GM23338 (cell line): ENCODE data around the gene BRSK1. TPM values are rescaled to one million over a fixed set of nuclear protein-coding genes. Genes with fewer than 3 reads are reported as not detected.

Experiments used
- ATAC-seq: fragments of 200-7000 bp; cut with Tn5 transposase; 3 replicates; pipeline ENCODE4 v1.9.1; 2020
- DNase-seq: peaks from one replicate; pipeline ENCODE4 v3.0.0-alpha.2; 2015; ENCODE audit warnings: low spot score
- H2AFZ ChIP-seq: fragments of 200-600 bp; sonication (generic); 2 replicates; pipeline ENCODE4 v1.8.0; 2016; ENCODE audit warnings: antibody characterized with exemption, mild to moderate bottlenecking, moderate library complexity
- H3F3A ChIP-seq: fragments of 200-600 bp; sonication (generic); replicated peaks from 2 replicates; pipeline ENCODE4 v1.8.0; 2017; ENCODE audit warnings: antibody characterized with exemption, mixed run types, low read depth
- H3K27ac ChIP-seq: fragments of 200-600 bp; sonication (generic); 2 replicates; pipeline ENCODE4 v1.6.1; 2016; ENCODE audit warnings: low read depth
- H3K27me3 ChIP-seq: fragments of 200-600 bp; sonication (generic); 2 replicates; pipeline ENCODE4 v1.8.0; 2016; ENCODE audit warnings: mild to moderate bottlenecking, mixed run types, moderate library complexity; ENCODE audit not compliant: insufficient read depth
- H3K36me3 ChIP-seq: fragments of 200-600 bp; sonication (generic); 2 replicates; pipeline ENCODE4 v1.8.0; 2016; ENCODE audit warnings: mild to moderate bottlenecking; ENCODE audit not compliant: insufficient read depth
- H3K4me1 ChIP-seq: fragments of 200-600 bp; sonication (generic); 2 replicates; pipeline ENCODE4 v1.8.0; 2016; ENCODE audit warnings: mild to moderate bottlenecking, moderate library complexity; ENCODE audit not compliant: insufficient read depth
- H3K4me2 ChIP-seq: fragments of 200-600 bp; sonication (generic); 2 replicates; pipeline ENCODE4 v1.7.1; 2017; ENCODE audit warnings: mixed run types
- H3K4me3 ChIP-seq: fragments of 200-600 bp; sonication (generic); 2 replicates; pipeline ENCODE4 v1.6.1; 2016; ENCODE audit warnings: mixed run types
- H3K79me2 ChIP-seq: fragments of 200-600 bp; sonication (generic); replicated peaks from 2 replicates; pipeline ENCODE4 v1.8.0; 2017; ENCODE audit warnings: mild to moderate bottlenecking; ENCODE audit not compliant: insufficient read depth
- H3K9me2 ChIP-seq: fragments of 200-600 bp; sonication (generic); 2 replicates; pipeline ENCODE4 v1.8.0; 2017; ENCODE audit not compliant: insufficient read depth
- H4K20me1 ChIP-seq: fragments of 200-600 bp; sonication (generic); replicated peaks from 2 replicates; pipeline ENCODE4 v1.8.0; 2017; ENCODE audit warnings: mild to moderate bottlenecking; ENCODE audit not compliant: insufficient read depth
- H3K27ac Mint-ChIP-seq: 2 replicates; pipeline ENCODE4 v1.8.0; 2020; ENCODE audit warnings: inconsistent platforms, mild to moderate bottlenecking, moderate library complexity, mixed read lengths
- H3K27me3 Mint-ChIP-seq: 3 replicates; pipeline ENCODE4 v1.8.0; 2022; ENCODE audit warnings: low read depth, mild to moderate bottlenecking, moderate library complexity, mixed read lengths, inconsistent platforms; ENCODE audit not compliant: insufficient read depth, poor library complexity
- H3K36me3 Mint-ChIP-seq: 3 replicates; pipeline ENCODE4 v1.8.0; 2021; ENCODE audit warnings: low read depth, mild to moderate bottlenecking, inconsistent platforms, moderate library complexity, mixed read lengths
- H3K4me1 Mint-ChIP-seq: 3 replicates; pipeline ENCODE4 v1.8.0; 2020; ENCODE audit warnings: mild to moderate bottlenecking, inconsistent platforms, mixed read lengths
- H3K4me3 Mint-ChIP-seq: 3 replicates; pipeline ENCODE4 v1.8.0; 2021; ENCODE audit warnings: moderate library complexity, mild to moderate bottlenecking, inconsistent platforms, mixed read lengths
- H3K9me3 Mint-ChIP-seq: 3 replicates; pipeline ENCODE4 v1.8.0; 2020; ENCODE audit warnings: moderate library complexity, mild to moderate bottlenecking, inconsistent platforms, mixed read lengths
- EZH2 ChIP-seq: fragments of 200-600 bp; sonication (generic); IDR thresholded peaks from one replicate; pipeline ENCODE4 v1.8.0; 2017; ENCODE audit warnings: antibody characterized with exemption, mild to moderate bottlenecking, low read depth; ENCODE audit not compliant: unreplicated experiment
- EZH2phosphoT487 ChIP-seq: fragments of 200-600 bp; sonication (generic); IDR thresholded peaks from one replicate; pipeline ENCODE4 v1.8.1; 2018; ENCODE audit warnings: antibody characterized with exemption; ENCODE audit not compliant: unreplicated experiment
- JUNB ChIP-seq: IDR thresholded peaks from one replicate; pipeline ENCODE4 v1.6.1; 2016; ENCODE audit warnings: antibody characterized with exemption; ENCODE audit not compliant: unreplicated experiment
- NANOG ChIP-seq: IDR thresholded peaks from 2 replicates; pipeline ENCODE4 v1.6.1; 2016; ENCODE audit warnings: antibody characterized with exemption, borderline replicate concordance
- POLR2AphosphoS5 ChIP-seq: IDR thresholded peaks from 2 replicates; pipeline ENCODE4 v1.6.1; 2016; ENCODE audit warnings: antibody characterized with exemption, low read depth
- REST ChIP-seq: IDR thresholded peaks from one replicate; pipeline ENCODE4 v1.6.1; 2018; ENCODE audit warnings: antibody characterized with exemption; ENCODE audit not compliant: unreplicated experiment
- STAT1 ChIP-seq: IDR thresholded peaks from one replicate; pipeline ENCODE4 v1.6.1; 2016; ENCODE audit warnings: antibody characterized with exemption; ENCODE audit not compliant: unreplicated experiment
- ZNF114 ChIP-seq: fragments of 250-450 bp; sonication (Bioruptor Pico); IDR thresholded peaks from 2 replicates; pipeline ENCODE4 v1.5.0; 2020; ENCODE audit warnings: mild to moderate bottlenecking, moderate library complexity
- ZNF331 ChIP-seq: fragments of 250-450 bp; sonication (Bioruptor Pico); IDR thresholded peaks from 2 replicates; pipeline ENCODE4 v1.5.0; 2020; ENCODE audit warnings: low read depth, mild to moderate bottlenecking, moderate library complexity
- polyA plus RNA-seq: library from polyadenylated mRNA; unstranded; fragments of >200 nt; fragmentation: Nextera tagmentation; extraction: Ambion mirVana; gene quantifications from 2 replicates; pipeline ENCODE4 v1.2.1, GENCODE V29; 2016
- total RNA-seq: library from RNA; depleted of rRNA; stranded (reverse); fragments of >200 nt; shearing (Covaris generic); gene quantifications from 2 replicates; pipeline ENCODE4 v1.2.3, GENCODE V29; 2014
- TF ChIP-seq, protein P1 (sequence below), 2 experiments: fragments of 200-600 bp in 1 of 2; sonication (generic) in 1 of 2; conservative IDR thresholded peaks; 2 replicates each; pipeline versions ENCODE4 v1.5.1 to v1.6.1; 2016 to 2017; ENCODE audit warnings: antibody characterized with exemption in 2 of 2, low read depth in 2 of 2, mild to moderate bottlenecking in 2 of 2, moderate library complexity in 1 of 2
- TF ChIP-seq, protein P2 (sequence below): IDR thresholded peaks from 2 replicates; pipeline ENCODE4 v1.6.1; 2016; ENCODE audit warnings: antibody characterized with exemption

BRSK1 gene
- total and polyA plus RNA-seq, 2 experiments from 2014 or later, result 2.3 to 17.2 TPM

- no peak for TF ChIP-seq ZNF331 (CRISPR knock-in tag)
- TF ChIP-seq POLR2AphosphoS5, result no peak
- TF ChIP-seq, protein P1, sequence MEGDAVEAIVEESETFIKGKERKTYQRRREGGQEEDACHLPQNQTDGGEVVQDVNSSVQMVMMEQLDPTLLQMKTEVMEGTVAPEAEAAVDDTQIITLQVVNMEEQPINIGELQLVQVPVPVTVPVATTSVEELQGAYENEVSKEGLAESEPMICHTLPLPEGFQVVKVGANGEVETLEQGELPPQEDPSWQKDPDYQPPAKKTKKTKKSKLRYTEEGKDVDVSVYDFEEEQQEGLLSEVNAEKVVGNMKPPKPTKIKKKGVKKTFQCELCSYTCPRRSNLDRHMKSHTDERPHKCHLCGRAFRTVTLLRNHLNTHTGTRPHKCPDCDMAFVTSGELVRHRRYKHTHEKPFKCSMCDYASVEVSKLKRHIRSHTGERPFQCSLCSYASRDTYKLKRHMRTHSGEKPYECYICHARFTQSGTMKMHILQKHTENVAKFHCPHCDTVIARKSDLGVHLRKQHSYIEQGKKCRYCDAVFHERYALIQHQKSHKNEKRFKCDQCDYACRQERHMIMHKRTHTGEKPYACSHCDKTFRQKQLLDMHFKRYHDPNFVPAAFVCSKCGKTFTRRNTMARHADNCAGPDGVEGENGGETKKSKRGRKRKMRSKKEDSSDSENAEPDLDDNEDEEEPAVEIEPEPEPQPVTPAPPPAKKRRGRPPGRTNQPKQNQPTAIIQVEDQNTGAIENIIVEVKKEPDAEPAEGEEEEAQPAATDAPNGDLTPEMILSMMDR (conservative IDR thresholded peaks at IDR 0.05; ENCODE audit: low read depth in 2 of 2), result no peak
- no peak for TF ChIP-seq ZNF114 (CRISPR knock-in tag)
- TF ChIP-seq EZH2phosphoT487, result no peak
- TF ChIP-seq, protein P2, sequence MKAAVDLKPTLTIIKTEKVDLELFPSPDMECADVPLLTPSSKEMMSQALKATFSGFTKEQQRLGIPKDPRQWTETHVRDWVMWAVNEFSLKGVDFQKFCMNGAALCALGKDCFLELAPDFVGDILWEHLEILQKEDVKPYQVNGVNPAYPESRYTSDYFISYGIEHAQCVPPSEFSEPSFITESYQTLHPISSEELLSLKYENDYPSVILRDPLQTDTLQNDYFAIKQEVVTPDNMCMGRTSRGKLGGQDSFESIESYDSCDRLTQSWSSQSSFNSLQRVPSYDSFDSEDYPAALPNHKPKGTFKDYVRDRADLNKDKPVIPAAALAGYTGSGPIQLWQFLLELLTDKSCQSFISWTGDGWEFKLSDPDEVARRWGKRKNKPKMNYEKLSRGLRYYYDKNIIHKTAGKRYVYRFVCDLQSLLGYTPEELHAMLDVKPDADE, result no peak
- no peak for TF ChIP-seq NANOG
- TF ChIP-seq EZH2, result no peak
- TF ChIP-seq STAT1, result no peak
- no peak for TF ChIP-seq JUNB
Measured at GRCh38 chr19:55276720-55277430, 6.9 kb upstream of the BRSK1 start (continued).

- no peaks in the 10 kb centered on the region; the same call in 1 of the 2 replicates for H3K36me3 ChIP-seq
- H3K9me3 Mint-ChIP-seq, result no peaks in the 10 kb centered on the region
- H3K4me1 ChIP-seq, result peaks cover 14% of the 10 kb centered on the region
- no peak overlapping the region for H3K4me3 Mint-ChIP-seq
- no peaks in the 10 kb centered on the region for H3K9me2 ChIP-seq
- no peaks in the 10 kb centered on the region for H3K27me3 ChIP-seq
- TF ChIP-seq ZNF114 (CRISPR knock-in tag) (no peak), REST (no peak), NANOG (no peak)
- TF ChIP-seq, protein P1 (conservative IDR thresholded peaks at IDR 0.05; ENCODE audit: low read depth in 2 of 2), result no peak
- peaks cover 24% of the 10 kb centered on the region for H3K27me3 Mint-ChIP-seq
- H3K27ac ChIP-seq, result no peak overlapping the region
- ATAC-seq (no peak), DNase-seq (no peak)
- no peak overlapping the region for H2AFZ ChIP-seq
- H3F3A ChIP-seq, result peaks cover 23% of the 10 kb centered on the region
- H3K36me3 Mint-ChIP-seq, result peaks cover 11% of the 10 kb centered on the region; the same call in 2 of the 3 replicates
- H3K4me2 ChIP-seq, result no peak overlapping the region
- H3K4me3 ChIP-seq, result no peak overlapping the region
- H3K4me1 Mint-ChIP-seq, result peaks cover 14% of the 10 kb centered on the region
- H3K79me2 ChIP-seq, result peaks cover 11% of the 10 kb centered on the region; the same call in 1 of the 2 replicates
- no peak overlapping the region for H3K27ac Mint-ChIP-seq
- peaks cover 8% of the 10 kb centered on the region for H4K20me1 ChIP-seq
Measured at GRCh38 chr19:55277494-55277893, 6.3 kb upstream of the BRSK1 start.
